ENCODE results near the gene PIGQ.
"Not testable (repeated sequence)": the region's sequence is repeated elsewhere in the genome, so short reads cannot be mapped to it uniquely, and the experiment has no call there.

The PIGQ gene

GRCh38 chr16:588889-589657 is 19.3 kb downstream of the PIGQ start:
- peak; percentile 84 to 89 for DNase-seq

GRCh38 chr16:589658-590187 is 20.0 kb downstream of the PIGQ start, which contains the start of gene RAB40C:
Gene RAB40C (plus strand): TSS chr16:590066. CDS start chr16:590292, 226 bp downstream.
- DNase-seq: peak; percentile 95

- no peak for DNase-seq
These were observed 20.5 kb downstream of the PIGQ start for GRCh38 chr16:590188-590814.

- no peak for DNase-seq
These were observed 21.0 kb downstream of the PIGQ start for GRCh38 chr16:590815-591200.

- DNase-seq: no peak
These were observed 21.5 kb downstream of the PIGQ start for GRCh38 chr16:591231-591630.

GRCh38 chr16:591892-592517 is 22.2 kb downstream of the PIGQ start:
- no peak for DNase-seq

- DNase-seq: no peak
These were observed 22.9 kb downstream of the PIGQ start for GRCh38 chr16:592518-593306.

GRCh38 chr16:593406-593805 is 23.6 kb downstream of the PIGQ start:
- no peak for DNase-seq

DNA sequence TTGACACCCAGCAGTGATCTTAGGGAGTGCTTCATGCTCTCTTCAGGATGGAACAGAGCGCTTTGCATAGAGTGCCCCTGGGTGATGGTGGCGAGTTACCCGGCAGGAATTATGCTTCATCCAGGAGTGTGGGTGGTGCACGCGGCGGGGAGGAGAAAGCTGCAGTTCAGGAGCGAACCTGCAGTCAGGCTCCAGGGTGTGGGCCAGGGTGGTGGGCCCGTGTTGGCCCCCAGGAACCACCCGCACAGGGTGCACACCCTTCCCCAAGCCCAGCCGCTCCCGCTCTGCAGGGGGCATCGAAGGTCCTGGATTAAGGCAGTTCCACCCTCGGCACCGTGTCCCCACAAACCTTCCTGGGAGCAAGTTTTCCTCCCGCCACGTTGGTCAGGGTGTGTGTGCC is 24.0 kb downstream of the PIGQ start:
- no peak for DNase-seq

DNA sequence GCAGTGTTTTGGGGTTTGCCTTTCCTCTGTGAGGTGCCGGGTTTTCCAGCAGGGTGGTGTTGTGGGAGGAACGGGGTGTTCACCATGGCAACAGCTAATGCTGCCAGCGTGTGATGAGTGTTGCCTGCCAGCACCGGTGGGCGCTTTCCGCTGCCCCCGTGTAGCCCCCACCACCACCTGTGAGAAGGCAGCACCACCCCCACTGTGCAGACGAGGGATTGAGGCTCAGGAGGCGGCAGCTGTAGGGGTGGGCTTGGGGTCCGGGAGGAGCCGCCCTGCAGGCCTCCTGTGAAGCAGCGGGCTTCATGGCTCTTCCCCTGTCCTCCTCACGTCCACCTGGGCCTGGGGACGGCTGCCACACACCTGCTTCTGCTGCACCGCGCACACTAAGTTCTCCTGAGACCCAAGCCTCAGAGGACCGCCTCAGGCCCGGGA is 25.3 kb downstream of the PIGQ start:
- DNase-seq: no peak

GRCh38 chr16:595942-596735 is 26.4 kb downstream of the PIGQ start:
- DNase-seq: peak; percentile 28 to 45

- no peak for DNase-seq
These were observed 26.9 kb downstream of the PIGQ start for GRCh38 chr16:596736-597060.

GRCh38 chr16:597655-598054 is 27.9 kb downstream of the PIGQ start:
- DNase-seq: not testable (repeated sequence)

DNA sequence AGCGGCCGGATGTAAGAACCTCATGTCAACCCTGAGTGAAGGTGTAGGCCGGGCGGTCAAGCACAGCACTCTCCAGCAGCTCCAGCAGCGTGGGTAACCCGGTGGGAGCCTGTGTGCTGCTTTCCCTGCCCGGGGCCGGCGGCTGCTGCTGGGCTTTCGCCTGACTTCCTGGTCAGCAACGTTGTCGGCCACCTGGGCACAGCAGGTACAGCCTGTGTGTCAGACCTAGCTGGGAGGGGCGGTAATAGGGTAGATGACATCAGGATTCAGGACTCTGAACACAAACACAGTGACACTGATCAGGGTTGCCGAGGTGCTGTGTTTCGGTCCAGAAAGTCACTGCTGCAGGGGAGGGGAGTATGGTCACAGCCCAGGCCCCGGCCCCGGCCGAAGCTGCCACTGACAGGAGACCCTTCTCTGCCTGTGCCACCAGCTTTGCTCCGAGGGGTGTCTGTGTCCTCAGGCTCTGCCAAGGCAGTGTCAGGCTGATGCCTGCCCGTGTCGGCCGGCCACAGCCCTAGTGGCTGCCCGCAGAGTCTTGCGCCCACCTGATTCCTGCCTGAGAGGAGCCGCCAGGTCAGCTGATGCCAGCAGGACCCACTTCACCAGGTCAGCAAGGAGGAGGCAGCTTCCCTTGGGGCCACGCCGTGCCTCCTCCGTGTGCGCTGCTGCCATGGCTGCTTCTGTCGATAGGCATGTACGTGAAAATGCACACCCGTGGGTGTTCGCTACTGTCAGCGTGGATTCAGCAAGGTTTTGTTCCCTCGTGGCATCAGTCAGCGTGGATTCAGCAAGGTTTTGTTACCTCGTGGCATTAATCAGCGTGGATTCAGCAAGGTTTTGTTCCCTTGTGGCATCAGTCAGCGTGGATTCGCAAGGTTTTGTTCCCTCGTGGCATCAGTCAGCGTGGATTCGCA is 29.3 kb downstream of the PIGQ start:
- DNase-seq: no peak

GRCh38 chr16:600781-601180 is 31.0 kb downstream of the PIGQ start:
- DNase-seq: no peak

- no peak for DNase-seq
These were observed 34.2 kb downstream of the PIGQ start for GRCh38 chr16:603933-604332.

DNA sequence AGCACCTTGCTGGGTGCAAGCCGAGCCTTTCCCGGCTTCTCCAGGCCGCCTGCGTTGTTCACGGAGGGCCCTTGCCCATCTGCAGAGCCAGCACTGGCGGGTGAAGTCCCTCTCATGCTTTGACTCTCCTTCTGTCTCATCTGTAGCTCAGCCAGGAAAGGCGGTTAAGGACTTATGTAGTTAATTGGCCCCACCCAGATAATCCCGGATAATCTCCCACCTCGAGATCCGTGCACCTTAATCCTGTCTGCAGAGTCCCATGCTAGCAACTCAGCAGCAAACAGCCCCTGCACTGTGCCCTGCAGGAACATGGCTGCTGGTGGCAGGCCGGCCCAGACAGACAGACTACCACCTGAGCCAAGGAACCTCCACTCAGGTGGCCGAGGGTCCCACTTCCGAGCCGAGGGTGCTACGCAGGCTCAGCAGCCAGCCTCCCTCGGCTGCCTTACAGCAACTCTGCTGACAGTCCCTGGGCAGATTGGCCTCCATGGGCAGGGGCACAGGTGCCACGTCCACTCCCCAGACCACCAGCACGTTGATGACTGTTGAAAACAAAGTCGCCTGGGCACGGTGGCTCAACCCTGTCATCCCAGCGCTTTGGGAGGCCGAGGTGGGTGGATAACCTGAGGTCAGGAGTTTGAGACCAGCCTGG is 37.0 kb downstream of the PIGQ start:
- DNase-seq: no peak

GRCh38 chr16:608019-608418 is 38.3 kb downstream of the PIGQ start:
- no peak for DNase-seq

DNA sequence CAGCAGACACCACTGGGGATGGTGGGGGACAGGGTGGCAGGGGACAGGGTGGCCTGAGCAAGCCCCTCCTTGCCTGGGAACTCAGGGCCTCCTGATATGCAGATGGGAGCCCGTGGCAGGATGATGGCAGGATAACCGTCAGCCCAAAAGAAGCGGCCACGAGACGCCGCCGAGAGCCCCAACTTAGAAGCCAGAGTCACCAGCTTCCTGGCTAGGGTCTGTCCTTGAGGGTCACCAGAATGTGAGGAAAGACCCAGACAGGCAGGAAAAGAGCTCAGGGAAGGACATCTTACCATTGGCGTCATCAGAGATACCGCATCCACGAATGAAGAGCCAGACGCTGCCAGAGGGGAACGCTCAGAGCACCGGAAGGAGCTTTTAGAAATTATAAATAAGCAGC is 39.5 kb downstream of the PIGQ start:
- DNase-seq: no peak

- no peak for DNase-seq
These were observed 40.2 kb downstream of the PIGQ start for GRCh38 chr16:609984-610383.

Data from cerebellar nuclear complex (tissue), 1 donor.